ENCODE data around the gene YPEL2. TPM values are rescaled to one million over a fixed set of nuclear protein-coding genes. Genes with fewer than 3 reads are reported as not detected.

The YPEL2 gene
- total RNA-seq, 1 donor from 2014 or later, result 12.3 TPM

- no peak for DNase-seq (ENCODE audit: low read depth)
Measured at GRCh38 chr17:59330053-59330942, 1.2 kb upstream of the YPEL2 start.

- DNase-seq (ENCODE audit: low read depth), result peak; percentile 31
Measured at GRCh38 chr17:59331929-59332748, 684 bp downstream of the YPEL2 start.

DNA sequence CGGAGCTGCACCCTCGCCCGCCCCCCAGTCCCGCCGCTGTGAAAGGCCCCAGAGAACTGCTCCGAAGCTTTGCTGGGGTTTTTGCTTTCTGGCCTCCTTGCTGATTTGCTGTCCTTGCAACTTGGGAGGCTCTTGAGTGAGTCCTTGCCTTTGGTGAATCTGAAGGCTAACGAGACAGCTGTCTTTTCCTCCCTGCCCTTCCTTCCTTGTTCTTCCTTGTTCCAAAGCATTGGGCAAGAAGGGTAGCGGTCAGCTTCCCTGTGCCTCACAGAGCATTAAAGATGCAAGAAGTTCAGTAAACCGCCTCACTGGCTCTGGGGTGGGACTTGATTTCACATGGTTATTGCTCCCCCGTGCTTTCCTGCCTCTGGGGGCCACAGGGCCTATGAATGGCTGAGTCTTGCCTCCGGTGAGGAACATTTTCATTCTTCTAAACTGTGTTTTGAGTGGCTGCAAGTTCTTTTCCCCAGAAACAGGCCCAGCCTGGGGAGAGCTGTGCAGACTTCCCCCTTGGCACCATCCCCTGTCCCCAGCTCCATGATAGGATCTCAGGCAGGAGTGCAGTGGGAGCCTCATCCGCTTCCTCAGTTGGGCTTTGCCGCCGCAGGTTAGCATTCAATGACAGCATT is 1.4 kb downstream of the YPEL2 start:
- peak; percentile 41 for DNase-seq (ENCODE audit: low read depth)

DNA sequence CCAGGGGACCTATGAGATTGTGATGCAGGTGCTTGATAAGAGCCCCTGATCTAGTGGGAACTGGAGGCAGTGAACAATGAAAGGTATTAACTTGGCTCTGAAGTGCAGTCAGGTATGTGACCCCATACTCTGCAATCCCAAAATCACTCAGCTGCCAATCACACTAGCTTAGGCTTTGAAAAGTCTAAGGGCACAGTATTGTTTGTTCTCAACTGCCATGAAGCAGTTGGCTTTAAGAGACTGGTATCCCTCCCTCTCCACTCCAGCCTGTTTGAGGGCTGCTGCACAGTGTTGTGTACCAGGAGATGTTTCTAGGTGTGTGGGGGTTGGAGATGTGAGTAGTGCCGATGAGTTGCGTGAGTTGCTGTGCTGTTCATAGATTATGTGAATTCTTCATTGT is 2.4 kb downstream of the YPEL2 start:
- no peak for DNase-seq (ENCODE audit: low read depth)

DNA sequence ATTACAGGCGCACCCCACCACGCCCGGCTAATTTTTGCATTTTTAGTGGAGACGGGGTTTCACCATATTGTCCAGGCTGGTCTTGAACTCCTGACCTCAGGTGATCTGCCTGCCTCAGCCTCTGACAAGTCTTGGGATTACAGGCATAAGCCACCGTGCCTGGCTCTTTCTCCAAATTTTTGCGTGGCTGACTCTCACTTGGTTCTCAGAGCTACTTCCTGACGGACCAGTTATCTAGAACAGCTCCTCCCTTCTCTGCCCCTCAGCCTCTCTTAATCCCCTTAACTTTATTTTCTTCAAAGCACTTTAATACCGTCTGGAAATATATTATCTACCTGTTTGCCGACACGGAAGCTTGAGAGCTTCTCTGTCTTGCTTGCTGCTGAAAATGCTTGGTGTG is 4.2 kb downstream of the YPEL2 start:
- DNase-seq (ENCODE audit: low read depth), result no peak

- no peak for DNase-seq (ENCODE audit: low read depth)
Measured at GRCh38 chr17:59337741-59338299, 6.4 kb downstream of the YPEL2 start.

DNA sequence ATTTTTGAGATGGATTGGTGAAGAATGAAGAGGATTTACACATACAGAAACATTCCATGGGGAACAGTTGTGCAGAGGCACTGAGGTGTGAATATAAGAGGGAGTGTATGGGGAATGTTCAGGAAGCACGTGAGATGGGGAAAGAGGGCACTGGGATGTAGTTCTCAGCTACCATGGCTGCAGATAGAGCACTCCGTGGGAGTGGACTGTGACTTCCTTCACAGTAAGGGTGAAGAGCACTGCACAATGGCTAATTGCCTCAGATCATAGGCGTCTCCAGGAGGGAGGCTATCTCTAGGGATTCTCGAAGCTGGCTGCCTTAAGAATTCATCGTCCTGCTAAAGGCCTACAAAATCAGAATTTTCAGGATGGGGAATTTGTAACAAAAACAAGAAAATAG is 7.0 kb downstream of the YPEL2 start:
- no peak for DNase-seq (ENCODE audit: low read depth)

DNA sequence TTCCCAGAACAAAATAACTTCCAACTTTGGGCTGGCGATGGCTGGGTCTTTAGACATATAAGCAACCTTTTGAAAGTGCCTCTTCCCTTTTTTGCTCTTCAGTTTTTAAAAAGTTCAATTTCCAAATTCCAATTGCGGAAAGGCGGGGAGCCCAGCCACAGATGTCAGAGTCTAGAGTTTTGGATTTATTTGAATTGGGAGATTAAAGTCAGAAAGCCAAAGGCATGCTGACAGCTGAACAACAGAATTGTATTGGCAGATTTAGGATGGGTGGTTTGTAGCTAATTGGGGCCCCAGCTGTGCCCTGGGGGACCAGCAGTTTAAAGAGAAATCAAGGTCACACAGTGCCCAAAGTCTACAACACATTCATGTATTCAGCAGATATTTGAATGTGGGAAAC is 10.5 kb downstream of the YPEL2 start:
- DNase-seq (ENCODE audit: low read depth), result peak; percentile 16

- no peak for DNase-seq (ENCODE audit: low read depth)
Measured at GRCh38 chr17:59342681-59343131, 11.3 kb downstream of the YPEL2 start.

DNA sequence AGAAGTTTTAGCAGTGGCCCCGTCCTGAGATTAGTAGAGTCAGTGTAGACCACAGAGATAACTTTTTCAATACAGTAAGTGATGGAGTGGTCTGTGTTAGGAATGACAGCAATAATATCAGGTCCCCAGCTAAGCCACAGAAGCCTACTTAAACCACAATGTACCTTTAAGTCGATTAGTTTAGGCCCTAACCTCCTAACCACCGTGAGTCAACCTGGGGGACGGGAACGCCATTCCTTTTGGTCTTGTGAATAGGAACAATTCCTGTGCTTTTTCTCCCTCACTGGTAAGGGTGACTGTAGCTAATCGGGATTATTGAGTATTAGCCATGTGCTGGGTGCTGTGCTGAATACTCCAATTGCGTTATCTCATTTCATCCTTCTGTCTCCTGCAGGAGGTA is 14.0 kb downstream of the YPEL2 start:
- DNase-seq (ENCODE audit: low read depth), result no peak

- no peak for DNase-seq (ENCODE audit: low read depth)
Measured at GRCh38 chr17:59346341-59346740, 14.9 kb downstream of the YPEL2 start.

DNA sequence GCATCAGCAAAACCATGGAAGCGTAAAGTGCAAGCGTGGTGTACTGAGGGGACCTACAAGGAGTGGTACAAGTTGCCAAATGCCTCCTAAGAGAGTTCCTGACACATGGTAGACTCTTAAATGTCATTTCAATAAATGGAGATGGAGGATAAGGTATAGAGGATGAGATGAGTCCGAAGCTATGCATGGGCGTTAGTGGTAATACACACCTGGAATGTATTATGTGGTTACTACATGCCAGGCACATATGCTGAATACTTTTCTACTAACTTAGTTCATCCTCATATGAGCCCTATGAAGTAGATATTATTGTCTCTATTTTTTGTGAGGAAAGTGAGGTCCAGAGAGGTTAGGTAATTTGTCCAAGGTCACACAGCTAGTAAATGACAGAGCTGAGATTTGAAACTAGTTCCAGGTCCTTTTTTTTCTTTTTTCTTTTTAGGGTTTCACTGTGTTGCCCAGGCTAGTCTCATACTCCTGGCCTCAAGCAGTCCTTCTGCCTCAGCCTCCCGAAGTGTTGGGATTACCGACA is 15.5 kb downstream of the YPEL2 start:
- DNase-seq (ENCODE audit: low read depth), result no peak

DNA sequence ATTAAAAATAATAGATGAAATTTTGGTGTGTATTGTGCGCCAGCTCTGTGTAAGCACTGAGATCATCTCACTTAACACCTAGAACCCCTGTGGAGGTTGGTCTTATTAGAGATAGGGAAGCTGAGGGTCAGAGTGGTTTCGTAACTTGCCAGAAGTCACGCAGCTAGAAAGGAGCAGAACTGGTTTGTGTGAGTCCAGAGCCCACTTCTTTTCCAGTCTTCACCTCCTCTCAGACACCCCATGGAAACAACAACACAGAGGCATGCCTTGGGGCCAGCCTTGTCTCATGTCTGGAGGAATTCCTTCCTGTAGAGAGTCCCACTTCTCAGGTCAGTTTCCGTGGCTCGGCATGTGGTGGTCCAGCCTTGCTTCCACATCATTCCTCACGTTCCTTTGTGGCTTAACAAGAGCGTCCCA is 16.5 kb downstream of the YPEL2 start:
- no peak for DNase-seq (ENCODE audit: low read depth)

DNA sequence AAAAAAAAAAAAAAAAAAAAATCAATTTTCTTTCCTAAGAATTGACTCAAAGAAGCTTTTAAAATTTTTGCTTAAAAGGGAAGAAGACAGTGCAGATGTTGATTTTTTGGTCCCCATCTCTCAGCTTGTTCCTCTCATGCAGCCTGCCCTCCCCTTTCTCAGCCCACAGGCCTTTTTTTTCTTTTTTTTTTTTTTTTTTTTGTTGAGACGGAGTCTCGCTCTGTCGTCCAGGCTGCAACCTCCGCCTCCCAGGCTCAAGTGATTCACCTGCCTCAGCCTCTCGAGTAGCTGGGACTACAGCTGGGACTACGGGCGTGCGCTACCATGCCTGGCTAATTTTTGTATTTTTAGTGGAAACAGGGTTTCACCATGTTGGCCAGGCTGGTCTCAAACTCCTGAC is 17.7 kb downstream of the YPEL2 start:
- DNase-seq (ENCODE audit: low read depth), result no peak

DNA sequence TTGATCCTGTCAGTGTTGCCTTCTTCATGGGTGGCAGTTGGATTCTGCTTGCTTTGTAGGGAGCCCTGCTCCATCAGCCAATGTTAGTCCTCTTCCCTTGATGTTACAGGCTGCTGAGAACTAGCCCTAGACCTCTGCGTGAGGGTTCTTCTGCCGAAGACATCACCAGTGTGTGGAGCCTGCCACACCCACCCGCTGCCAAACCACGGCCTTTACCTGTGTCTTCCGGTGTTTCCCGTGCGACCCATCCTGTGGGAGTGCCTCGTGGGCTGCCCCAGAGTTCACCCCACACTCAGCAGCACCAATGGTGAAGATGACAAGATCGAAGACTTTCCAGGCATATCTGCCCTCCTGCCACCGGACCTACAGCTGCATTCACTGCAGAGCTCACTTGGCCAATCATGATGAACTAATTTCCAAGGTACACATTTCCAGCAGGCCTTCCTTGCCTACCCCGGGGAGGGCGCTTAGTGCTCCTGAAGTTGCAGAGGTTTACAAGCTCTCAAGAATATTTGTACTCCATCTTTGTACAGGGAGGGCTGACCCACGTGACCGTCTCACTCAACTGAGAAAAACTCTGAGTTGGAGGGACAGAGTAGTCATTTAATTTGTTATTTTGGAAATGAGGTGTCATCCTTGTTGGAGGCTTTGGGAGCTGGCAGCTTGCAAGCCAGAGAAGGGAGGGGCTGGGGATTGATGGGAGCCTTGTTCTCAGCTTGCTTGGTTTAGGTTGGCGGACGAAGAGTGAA is 21.8 kb downstream of the YPEL2 start:
- DNase-seq (ENCODE audit: low read depth), result no peak

- DNase-seq (ENCODE audit: low read depth), result no peak
Measured at GRCh38 chr17:59353936-59354755, 22.7 kb downstream of the YPEL2 start.

GRCh38 chr17:59355030-59355701 is 23.7 kb downstream of the YPEL2 start:
- no peak for DNase-seq (ENCODE audit: low read depth)

- no peak for DNase-seq (ENCODE audit: low read depth)
Measured at GRCh38 chr17:59355702-59356325, 24.4 kb downstream of the YPEL2 start.

All from myocyte (in vitro differentiated cells).